ENCODE measurements around the gene SIRT1. TPM values are rescaled to one million over a fixed set of nuclear protein-coding genes. Genes with fewer than 3 reads are reported as not detected.

The SIRT1 gene
- total RNA-seq, 4 donors from 2014 or later: 18.8 to 26.3 (median 20.7) TPM

Other genes starting within 250 kb of the SIRT1 start
- gene CTNNA3, start 188.5 kb upstream of the SIRT1 start, total RNA-seq: under 1 TPM; 0.08 to 0.29 (median 0.21) TPM
- under 1 TPM in 1 of 4 donors, not detected in 3; 0.57 TPM for gene DNAJC12, start 46.5 kb upstream of the SIRT1 start, total RNA-seq
- gene HERC4, start 190.6 kb downstream of the SIRT1 start, total RNA-seq: 10 to 100 TPM; 25.8 to 92.1 (median 31.4) TPM
- under 1 TPM in 1 of 4 donors, not detected in 3; 0.16 TPM for gene MYPN, start 224.8 kb downstream of the SIRT1 start, total RNA-seq